GM13977 (cell line): ENCODE data around the gene ARHGAP31.
"Not testable (repeated sequence)": the region's sequence is repeated elsewhere in the genome, so short reads cannot be mapped to it uniquely, and the experiment has no call there.

Experiments
- DNase-seq: peaks from one replicate; pipeline ENCODE4 v3.0.0; 2012; ENCODE audit warnings: low spot score
- CTCF ChIP-seq: IDR thresholded peaks from 2 replicates; pipeline ENCODE4 v1.5.1; 2012; ENCODE audit warnings: mild to moderate bottlenecking, control low read depth; ENCODE audit not compliant: insufficient read depth; ENCODE audit errors: extremely low read depth, missing control alignments
- in situ Hi-C: fragments of 300-500 bp; cut with MboI; formaldehyde crosslinking; loops from one replicate; pipeline ENCODE4 v1.12.0; 2022; ENCODE audit warnings: low sequenced_read_pairs, low pct_unique_long_range_greater_than_20kb, mixed read lengths, inconsistent platforms; ENCODE audit not compliant: unreplicated experiment

Gene ARHGAP31

GRCh38 chr3:119362940-119363725 lies 69.0 kb downstream of the ARHGAP31 start:
- in situ Hi-C loops: no loop called here
- no peak for TF ChIP-seq CTCF
- no peak for DNase-seq

- DNase-seq: no peak
- TF ChIP-seq CTCF: no peak
- in situ Hi-C loops: no loop called here
Measured at GRCh38 chr3:119364401-119364800, 70.2 kb downstream of the ARHGAP31 start.

GRCh38 chr3:119365418-119365817 lies 71.2 kb downstream of the ARHGAP31 start:
- no peak for DNase-seq
- TF ChIP-seq CTCF: no peak
- in situ Hi-C loops: no loop called here

GRCh38 chr3:119367000-119367399 lies 72.8 kb downstream of the ARHGAP31 start:
- TF ChIP-seq CTCF: no peak

GRCh38 chr3:119368298-119368697 lies 74.1 kb downstream of the ARHGAP31 start:
- in situ Hi-C loops: no loop called here
- no peak for TF ChIP-seq CTCF
- no peak for DNase-seq

More at GRCh38 chr3:119367000-119367399, 72.8 kb downstream of the ARHGAP31 start:
- in situ Hi-C loops: no loop called here
- DNase-seq: no peak

GRCh38 chr3:119371786-119372185 lies 77.6 kb downstream of the ARHGAP31 start:
- DNase-seq, in situ Hi-C loops: not testable (repeated sequence)

GRCh38 chr3:119375106-119375505 lies 80.9 kb downstream of the ARHGAP31 start:
- no peak for DNase-seq
- in situ Hi-C loops: no loop called here
- no peak for TF ChIP-seq CTCF
